HEK293T (cell line): ENCODE data around the gene PHKB.

Source experiments
- ARNT ChIP-seq: fragments of 450-650 bp; IDR thresholded peaks from 2 replicates; pipeline ENCODE4 v1.6.1; 2017; ENCODE audit warnings: mild to moderate bottlenecking
- BHLHE40 ChIP-seq: fragments of 450-650 bp; IDR thresholded peaks from 2 replicates; pipeline ENCODE4 v1.6.1; 2016; ENCODE audit warnings: mild to moderate bottlenecking, moderate library complexity, borderline replicate concordance
- ELF4 ChIP-seq: fragments of 450-650 bp; IDR thresholded peaks from 2 replicates; pipeline ENCODE4 v1.6.1; 2017; ENCODE audit warnings: antibody characterized with exemption
- FOXA1 ChIP-seq: fragments of 450-650 bp; IDR thresholded peaks from 2 replicates; pipeline ENCODE4 v1.6.1; 2016; ENCODE audit warnings: mild to moderate bottlenecking
- FOXK2 ChIP-seq: fragments of 450-650 bp; IDR thresholded peaks from 2 replicates; pipeline ENCODE4 v1.6.1; 2016; ENCODE audit warnings: mild to moderate bottlenecking
- FOXM1 ChIP-seq: fragments of 450-650 bp; IDR thresholded peaks from 2 replicates; pipeline ENCODE4 v1.6.1; 2017; ENCODE audit warnings: mild to moderate bottlenecking, borderline replicate concordance
- L3MBTL2 ChIP-seq: fragments of 450-650 bp; conservative IDR thresholded peaks from 2 replicates; pipeline ENCODE4 v1.6.1; 2016; ENCODE audit warnings: mild to moderate bottlenecking
- LEF1 ChIP-seq: fragments of 450-650 bp; IDR thresholded peaks from 2 replicates; pipeline ENCODE4 v1.6.1; 2017; ENCODE audit warnings: mild to moderate bottlenecking, borderline replicate concordance
- NFRKB ChIP-seq: fragments of 450-650 bp; IDR thresholded peaks from 2 replicates; pipeline ENCODE4 v1.6.1; 2016; ENCODE audit warnings: mild to moderate bottlenecking, moderate library complexity
- PKNOX1 ChIP-seq: fragments of 450-650 bp; IDR thresholded peaks from 2 replicates; pipeline ENCODE4 v1.6.1; 2016
- SP1 ChIP-seq: fragments of 450-650 bp; IDR thresholded peaks from 2 replicates; pipeline ENCODE4 v1.6.1; 2017
- SUZ12 ChIP-seq: fragments of 450-650 bp; IDR thresholded peaks from 2 replicates; pipeline ENCODE4 v1.6.1; 2016; ENCODE audit warnings: mild to moderate bottlenecking
- ZNF384 ChIP-seq: fragments of 450-650 bp; IDR thresholded peaks from 2 replicates; pipeline ENCODE4 v1.6.1; 2016

- TF ChIP-seq FOXK2, result no peak
- no peak for TF ChIP-seq L3MBTL2
- no peak for TF ChIP-seq FOXM1
- TF ChIP-seq ELF4, result no peak
- TF ChIP-seq BHLHE40, result no peak
- TF ChIP-seq NFRKB, result no peak
- no peak for TF ChIP-seq SUZ12
- no peak for TF ChIP-seq ZNF384
- no peak for TF ChIP-seq SP1
- no peak for TF ChIP-seq ARNT
- no peak for TF ChIP-seq PKNOX1
- no peak for TF ChIP-seq LEF1
- no peak for TF ChIP-seq FOXA1
Observed at GRCh38 chr16:47731252-47731651, 270.1 kb downstream of the PHKB start.
